Measurements from ENCODE around the gene TTC16. TPM values are rescaled to one million over a fixed set of nuclear protein-coding genes. Genes with fewer than 3 reads are reported as not detected.

TTC16 gene
- total RNA-seq, 6 experiments from 2014 or later: 0.05 to 0.12 TPM; not detected in 4

DNA sequence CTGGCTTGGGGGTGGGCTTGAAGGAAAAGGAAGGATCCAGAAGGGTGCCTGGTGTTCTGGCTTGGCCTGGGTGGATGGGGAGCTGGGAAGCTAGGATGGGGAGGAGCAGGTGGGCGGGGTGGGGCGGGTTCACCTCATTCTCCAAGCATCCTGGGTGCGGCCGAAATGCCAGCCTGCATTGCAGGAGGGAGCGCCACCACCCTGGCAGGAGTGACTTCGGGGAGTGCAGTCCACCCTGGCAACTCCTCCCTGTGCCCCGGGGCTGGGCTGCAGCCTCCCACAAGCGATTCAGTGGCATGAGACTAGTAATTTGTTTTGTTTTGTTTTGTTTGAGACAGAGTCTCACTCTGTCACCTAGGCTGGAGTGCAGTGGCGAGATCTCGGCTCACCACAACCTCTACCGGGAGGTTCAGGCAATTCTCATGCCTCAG is 5.5 kb downstream of the TTC16 start:
- WGBS (ENCODE audit: insufficient coverage, low coverage, low lambda C conversion rate, missing lambda C conversion rate): 20% methylated on average over 1 of the region's 11 CpGs
- ATAC-seq: no peak
- Histone ChIP-seq H3K9me3 (no peaks in the 10 kb centered on the region), H3K4me3 (no peak overlapping the region), H3K36me3 (no peaks in the 10 kb centered on the region), H3K27ac (no peak overlapping the region), H3K4me1 (no peaks in the 10 kb centered on the region), H3K27me3 (no peaks in the 10 kb centered on the region)
- TF ChIP-seq, protein P1, sequence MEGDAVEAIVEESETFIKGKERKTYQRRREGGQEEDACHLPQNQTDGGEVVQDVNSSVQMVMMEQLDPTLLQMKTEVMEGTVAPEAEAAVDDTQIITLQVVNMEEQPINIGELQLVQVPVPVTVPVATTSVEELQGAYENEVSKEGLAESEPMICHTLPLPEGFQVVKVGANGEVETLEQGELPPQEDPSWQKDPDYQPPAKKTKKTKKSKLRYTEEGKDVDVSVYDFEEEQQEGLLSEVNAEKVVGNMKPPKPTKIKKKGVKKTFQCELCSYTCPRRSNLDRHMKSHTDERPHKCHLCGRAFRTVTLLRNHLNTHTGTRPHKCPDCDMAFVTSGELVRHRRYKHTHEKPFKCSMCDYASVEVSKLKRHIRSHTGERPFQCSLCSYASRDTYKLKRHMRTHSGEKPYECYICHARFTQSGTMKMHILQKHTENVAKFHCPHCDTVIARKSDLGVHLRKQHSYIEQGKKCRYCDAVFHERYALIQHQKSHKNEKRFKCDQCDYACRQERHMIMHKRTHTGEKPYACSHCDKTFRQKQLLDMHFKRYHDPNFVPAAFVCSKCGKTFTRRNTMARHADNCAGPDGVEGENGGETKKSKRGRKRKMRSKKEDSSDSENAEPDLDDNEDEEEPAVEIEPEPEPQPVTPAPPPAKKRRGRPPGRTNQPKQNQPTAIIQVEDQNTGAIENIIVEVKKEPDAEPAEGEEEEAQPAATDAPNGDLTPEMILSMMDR (IDR thresholded peaks at IDR 0.05): no peak
- no peak for TF ChIP-seq POLR2A (IDR thresholded peaks at IDR 0.05)
- intact Hi-C loops (cut with DNase I): loop anchor here in 1 of 2 donors (10.0 kb wide), 1 partner anchor 217 kb away; no protein-coding TSS in a partner anchor
- no peak for DNase-seq

DNA sequence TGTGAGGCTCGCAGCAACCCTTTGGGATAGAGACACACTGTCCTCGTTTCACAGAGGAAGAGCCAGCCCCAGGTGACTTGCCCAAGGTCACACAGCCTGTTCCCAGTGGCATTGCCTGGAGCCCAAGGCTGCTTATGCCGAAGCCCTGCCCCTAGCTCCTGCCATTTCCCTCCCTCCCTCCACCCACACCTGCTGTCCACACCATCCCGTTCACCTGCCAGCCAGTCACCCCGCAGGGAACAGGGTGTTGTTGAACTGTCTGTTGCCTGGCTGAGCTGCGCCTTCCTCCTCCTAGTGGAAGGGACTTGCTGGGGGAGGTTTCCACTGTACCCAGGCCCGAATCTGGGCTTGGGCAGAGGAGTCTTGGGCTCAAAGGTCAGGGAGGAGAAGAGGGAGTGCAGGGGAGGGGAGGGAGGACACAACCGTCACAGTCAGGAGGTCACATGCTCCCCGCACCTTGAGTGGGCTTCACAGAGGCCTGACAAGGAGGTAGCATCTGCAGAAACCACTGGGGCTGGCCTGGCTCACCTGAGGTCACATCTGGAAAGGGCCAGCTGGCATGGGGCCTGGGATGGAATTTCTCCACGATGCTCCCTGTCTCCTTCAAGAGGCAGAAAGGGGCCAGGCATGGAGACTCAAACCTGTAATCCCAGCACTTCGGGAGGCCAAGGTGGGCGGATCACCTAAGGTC is 6.3 kb downstream of the TTC16 start:
- H3K27me3 ChIP-seq: no peaks in the 10 kb centered on the region
- WGBS (ENCODE audit: insufficient coverage, low coverage, low lambda C conversion rate, missing lambda C conversion rate): 68% methylated on average over 7 of the region's 12 CpGs
- TF ChIP-seq POLR2A (IDR thresholded peaks at IDR 0.05): no peak
- DNase-seq: no peak
- intact Hi-C loops (cut with DNase I): loop anchor here in 1 of 2 donors (10.0 kb wide), 1 partner anchor 217 kb away; no protein-coding TSS in a partner anchor
- no peaks in the 10 kb centered on the region for H3K9me3 ChIP-seq
- no peak overlapping the region for H3K27ac ChIP-seq
- no peak overlapping the region for H3K4me3 ChIP-seq
- H3K4me1 ChIP-seq: no peaks in the 10 kb centered on the region
- no peaks in the 10 kb centered on the region for H3K36me3 ChIP-seq
- ATAC-seq: no peak

DNA sequence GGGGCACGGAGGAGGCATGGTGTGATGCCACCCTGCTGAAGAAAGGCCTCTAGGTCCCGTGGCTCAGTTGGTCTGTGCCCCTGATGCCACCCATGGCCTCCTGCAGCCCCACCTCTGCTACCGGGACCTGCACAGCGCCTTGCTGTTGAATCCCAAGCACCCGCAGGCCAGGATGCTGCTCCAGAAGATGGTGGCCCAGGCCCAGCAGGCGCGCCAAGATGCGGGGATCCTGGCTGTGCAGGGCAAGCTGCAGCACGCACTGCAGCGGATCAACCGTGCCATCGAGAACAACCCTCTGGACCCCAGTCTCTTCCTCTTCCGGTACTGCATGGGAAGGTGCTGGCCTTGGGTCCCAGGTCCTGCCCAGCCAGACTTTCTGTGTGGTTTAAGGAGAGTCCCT is 7.1 kb downstream of the TTC16 start:
- WGBS (ENCODE audit: insufficient coverage, low coverage, low lambda C conversion rate, missing lambda C conversion rate): 76% methylated on average over 2 of the region's 13 CpGs
- H3K27ac ChIP-seq: no peak overlapping the region

DNA sequence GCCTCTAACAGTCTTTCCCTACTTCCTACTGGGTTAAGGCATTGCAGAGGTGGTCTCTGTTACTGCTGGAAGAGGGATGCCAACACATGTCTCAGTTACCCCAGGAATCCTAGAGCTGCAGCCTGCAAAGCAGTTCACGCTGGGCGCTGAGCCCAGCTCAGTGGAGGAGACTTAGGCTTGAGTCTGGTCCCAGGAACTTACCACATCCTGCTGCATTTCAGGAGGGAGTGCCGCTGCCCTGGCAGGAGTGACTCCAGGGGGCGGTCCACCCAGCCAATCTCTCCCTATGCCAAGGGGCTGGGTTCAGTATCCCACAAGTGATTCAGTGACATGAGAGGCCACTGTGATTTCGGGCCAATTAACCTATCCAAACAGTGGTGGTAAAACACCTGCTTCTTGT is 7.6 kb downstream of the TTC16 start:
- H3K4me3 ChIP-seq: no peak overlapping the region
- no peaks in the 10 kb centered on the region for H3K4me1 ChIP-seq
- H3K36me3 ChIP-seq: no peaks in the 10 kb centered on the region
- TF ChIP-seq POLR2A (IDR thresholded peaks at IDR 0.05): no peak
- TF ChIP-seq, protein P1 (IDR thresholded peaks at IDR 0.05): no peak
- ATAC-seq: no peak
- intact Hi-C loops (cut with DNase I): loop anchor here in 1 of 2 donors (10.0 kb wide), 1 partner anchor 219 kb away; no protein-coding TSS in a partner anchor
- no peaks in the 10 kb centered on the region for H3K9me3 ChIP-seq
- 83% methylated on average over 5 of the region's 5 CpGs for WGBS (ENCODE audit: insufficient coverage, low coverage, low lambda C conversion rate, missing lambda C conversion rate)
- no peak overlapping the region for H3K27ac ChIP-seq
- no peak for DNase-seq
- no peaks in the 10 kb centered on the region for H3K27me3 ChIP-seq

More for the DNA sequence above, 7.1 kb downstream of the TTC16 start:
- TF ChIP-seq POLR2A (IDR thresholded peaks at IDR 0.05): no peak
- TF ChIP-seq, protein P1 (IDR thresholded peaks at IDR 0.05): no peak
- Histone ChIP-seq H3K27me3 (no peaks in the 10 kb centered on the region), H3K4me3 (no peak overlapping the region), H3K9me3 (no peaks in the 10 kb centered on the region), H3K36me3 (no peaks in the 10 kb centered on the region), H3K4me1 (no peaks in the 10 kb centered on the region)
- DNase-seq (no peak), ATAC-seq (no peak)
- intact Hi-C loops (cut with DNase I): loop anchor here in 1 of 2 donors (10.0 kb wide), 1 partner anchor 218 kb away; no protein-coding TSS in a partner anchor

DNA sequence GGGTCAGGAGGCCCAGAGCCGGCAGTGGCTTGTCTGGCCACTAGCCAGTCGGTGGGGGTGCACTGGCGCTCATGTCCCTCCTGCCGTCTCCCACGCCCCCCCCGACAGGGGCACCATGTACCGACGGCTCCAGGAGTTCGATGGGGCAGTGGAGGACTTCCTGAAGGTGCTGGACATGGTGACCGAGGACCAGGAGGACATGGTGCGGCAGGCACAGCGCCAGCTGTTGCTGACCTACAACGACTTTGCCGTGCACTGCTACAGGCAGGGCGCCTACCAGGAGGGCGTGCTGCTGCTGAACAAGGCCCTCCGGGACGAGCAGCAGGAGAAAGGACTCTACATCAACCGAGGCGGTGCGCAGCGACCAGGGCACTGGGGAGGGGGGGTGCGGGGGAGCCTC is 8.1 kb downstream of the TTC16 start:
- H3K9me3 ChIP-seq: no peaks in the 10 kb centered on the region
- H3K27ac ChIP-seq: no peak overlapping the region
- H3K4me1 ChIP-seq: no peaks in the 10 kb centered on the region
- DNase-seq (no peak), ATAC-seq (peak in 2 of 4 donors; percentile 18 to 31)
- intact Hi-C loops (cut with DNase I): loop anchor here in 1 of 2 donors (10.0 kb wide), 1 partner anchor 219 kb away; no protein-coding TSS in a partner anchor
- TF ChIP-seq, protein P1 (IDR thresholded peaks at IDR 0.05): no peak
- TF ChIP-seq POLR2A (IDR thresholded peaks at IDR 0.05): no peak
- H3K27me3 ChIP-seq: no peaks in the 10 kb centered on the region
- 42% methylated on average over 9 of the region's 23 CpGs for WGBS (ENCODE audit: insufficient coverage, low coverage, low lambda C conversion rate, missing lambda C conversion rate)
- H3K36me3 ChIP-seq: no peaks in the 10 kb centered on the region
- no peak overlapping the region for H3K4me3 ChIP-seq
